RWPE1 (cell line): Measurements from ENCODE around the gene TRIM17.

Experiments used
- CTCF ChIA-PET: fragments of 350-600 bp; sonication (Branson Sonifier 250); formaldehyde crosslinking; extraction: SDS; loops from one replicate; lab custom pipeline; 2021; lab: Yijun Ruan, JAX
- POLR2A ChIA-PET: fragments of 400-600 bp; formaldehyde crosslinking; extraction: SDS; loops from one replicate; lab custom pipeline; 2020; ENCODE audit warnings: antibody characterized with exemption; ENCODE audit not compliant: low non-redundant PET; lab: Yijun Ruan, JAX
- DNase-seq: peaks from one replicate; pipeline ENCODE4 v3.0.0; 2012; ENCODE audit warnings: low spot score
- H3K27ac ChIP-seq: fragments of 450-650 bp; 2 replicates; pipeline ENCODE4 v1.5.1; 2017
- CTCF ChIP-seq: fragments of 450-650 bp; conservative IDR thresholded peaks from 2 replicates; pipeline ENCODE4 v1.5.1; 2017; ENCODE audit warnings: low read depth, mild to moderate bottlenecking

TRIM17 gene

DNA sequence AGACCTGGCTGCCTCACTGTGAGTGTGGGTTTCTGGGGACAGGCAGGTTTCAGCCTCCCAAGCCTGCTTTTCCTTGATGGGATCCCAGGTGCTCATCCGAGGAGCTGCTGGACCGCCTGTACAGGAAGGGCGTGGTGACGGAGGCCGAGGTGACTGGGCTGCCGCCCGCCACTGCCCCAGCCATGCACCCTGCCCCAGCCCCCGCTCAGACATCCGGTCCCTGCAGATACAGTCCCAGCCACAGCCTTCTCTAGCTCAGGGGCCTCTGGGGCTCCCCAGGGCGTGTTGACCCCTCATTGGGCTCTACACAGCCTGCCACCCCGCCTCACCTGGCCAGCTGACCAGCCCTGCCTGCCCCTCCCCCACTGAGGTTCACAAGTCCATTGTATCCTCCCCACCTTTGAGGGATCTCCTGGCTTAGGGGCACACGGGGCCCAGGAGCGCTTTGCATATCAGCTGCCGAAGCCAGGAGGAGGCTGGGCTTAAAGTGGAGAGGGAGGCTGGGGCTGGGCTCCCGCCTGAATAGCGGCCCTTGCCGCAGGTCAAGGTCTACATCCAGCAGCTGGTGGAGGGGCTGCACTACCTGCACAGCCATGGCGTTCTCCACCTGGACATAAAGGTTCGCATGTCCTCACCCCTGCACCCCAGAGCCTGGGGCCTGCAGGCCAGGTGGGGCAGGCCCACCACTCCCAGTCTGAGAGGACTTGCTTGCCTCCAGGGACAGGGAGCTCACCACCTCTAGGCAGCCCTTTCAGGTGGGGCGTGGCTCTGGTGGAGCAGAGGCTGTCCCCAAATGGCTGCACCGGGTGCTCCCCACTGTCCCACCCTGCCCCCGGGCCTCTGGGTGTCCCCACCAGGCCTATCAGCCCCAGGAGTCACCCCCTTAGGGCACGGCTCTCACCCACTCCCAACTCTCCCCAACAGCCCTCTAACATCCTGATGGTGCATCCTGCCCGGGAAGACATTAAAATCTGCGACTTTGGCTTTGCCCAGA lies 48.6 kb downstream of the TRIM17 start:
- no peak overlapping the region for H3K27ac ChIP-seq
- ChIA-PET CTCF (interaction anchor here (1.3 kb wide), 1 partner anchor 13 kb away, joined by 4 read pairs; no protein-coding TSS in a partner anchor), POLR2A (no interaction called here)
- TF ChIP-seq CTCF, result no peak
- no peak for DNase-seq

DNA sequence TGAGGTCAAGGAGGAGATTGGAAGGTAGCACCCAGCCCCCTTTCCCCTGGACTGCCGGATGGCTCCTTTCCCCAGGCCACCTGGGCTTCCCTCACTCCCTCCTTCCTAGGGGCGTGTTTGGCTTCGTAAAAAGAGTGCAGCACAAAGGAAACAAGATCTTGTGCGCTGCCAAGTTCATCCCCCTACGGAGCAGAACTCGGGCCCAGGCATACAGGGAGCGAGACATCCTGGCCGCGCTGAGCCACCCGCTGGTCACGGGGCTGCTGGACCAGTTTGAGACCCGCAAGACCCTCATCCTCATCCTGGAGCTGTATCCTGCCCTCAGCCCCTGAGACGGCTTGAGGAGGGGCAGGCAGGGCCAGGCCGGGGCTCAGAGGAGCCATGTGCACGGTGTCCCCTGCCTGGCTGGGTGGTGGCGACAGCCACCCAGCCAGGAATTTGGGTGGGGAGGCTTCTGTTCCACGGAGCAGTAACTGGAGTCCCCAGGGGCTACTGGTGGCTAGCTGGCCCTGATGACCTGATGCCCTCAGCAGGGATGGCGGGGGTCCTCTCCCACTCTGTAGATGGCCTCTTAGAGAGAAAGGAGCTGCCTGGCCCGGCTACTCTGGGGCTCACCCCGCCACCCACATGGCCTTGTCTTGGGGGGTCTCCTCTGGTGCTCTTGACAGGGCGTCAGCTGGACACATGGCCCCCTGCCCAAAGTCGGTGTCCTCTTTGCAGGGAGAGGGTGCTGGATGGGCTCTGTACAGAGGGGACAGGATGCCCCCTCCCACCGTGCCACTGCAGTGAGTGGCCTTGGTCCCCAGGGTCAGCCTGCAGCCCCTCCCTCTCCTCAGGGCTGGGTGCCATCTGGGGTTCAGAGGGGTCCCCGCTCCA lies 49.6 kb downstream of the TRIM17 start:
- ChIA-PET CTCF (interaction anchor here (0.6 to 1.3 kb wide), 2 partner anchors 12 to 15 kb away, joined by 3 to 4 read pairs; no protein-coding TSS in a partner anchor), POLR2A (no interaction called here)
- DNase-seq, result no peak
- TF ChIP-seq CTCF, result no peak
- no peak overlapping the region for H3K27ac ChIP-seq

GRCh38 chr1:228366062-228366865 lies 50.4 kb downstream of the TRIM17 start:
- CTCF ChIA-PET, result interaction anchor here (1.3 kb wide), 1 partner anchor 12 kb away, joined by 4 read pairs; no protein-coding TSS in a partner anchor
- no peak for TF ChIP-seq CTCF
- H3K27ac ChIP-seq, result no peak overlapping the region
- no peak for DNase-seq
- POLR2A ChIA-PET, result no interaction called here

DNA sequence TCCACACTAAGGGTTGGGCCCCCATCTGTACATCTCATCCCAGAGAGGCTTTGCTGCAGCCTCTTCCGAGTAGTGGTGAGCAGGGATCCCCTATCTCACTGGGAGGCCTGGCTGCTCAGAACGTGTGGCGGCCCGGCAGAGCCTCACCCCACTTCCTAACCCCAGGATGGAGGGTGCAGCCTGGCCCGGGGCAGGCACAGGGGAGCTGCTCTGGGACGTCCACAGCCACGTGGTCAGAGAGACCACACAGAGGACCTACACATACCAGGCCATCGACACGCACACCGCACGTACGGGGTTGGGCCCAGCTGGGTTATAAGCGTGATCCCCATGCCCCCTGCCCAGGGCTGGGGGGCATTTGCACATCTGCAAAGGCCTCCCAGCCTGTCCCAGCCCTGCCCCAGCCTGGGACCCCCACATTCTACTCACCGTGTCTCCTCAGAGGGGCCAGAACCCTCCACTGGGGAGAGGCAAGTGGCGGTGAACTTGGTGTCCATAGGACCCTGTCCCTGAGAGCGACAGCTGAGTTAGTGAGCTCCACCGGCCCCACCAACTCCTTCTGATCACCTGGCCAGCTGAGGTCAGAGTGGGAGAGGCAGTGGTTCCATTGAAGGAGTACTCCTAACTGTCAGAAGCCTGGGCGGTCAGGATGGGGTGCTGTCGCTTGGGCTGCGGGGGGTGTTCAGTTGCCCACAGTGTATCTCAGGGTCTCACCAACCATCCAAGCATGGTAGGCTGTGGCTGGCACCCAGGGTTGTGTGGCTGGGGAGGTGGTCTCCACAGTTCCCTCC lies 51.2 kb downstream of the TRIM17 start:
- CTCF ChIA-PET, result no interaction called here
- POLR2A ChIA-PET, result no interaction called here
- no peak for TF ChIP-seq CTCF
- DNase-seq, result no peak
- no peak overlapping the region for H3K27ac ChIP-seq

DNA sequence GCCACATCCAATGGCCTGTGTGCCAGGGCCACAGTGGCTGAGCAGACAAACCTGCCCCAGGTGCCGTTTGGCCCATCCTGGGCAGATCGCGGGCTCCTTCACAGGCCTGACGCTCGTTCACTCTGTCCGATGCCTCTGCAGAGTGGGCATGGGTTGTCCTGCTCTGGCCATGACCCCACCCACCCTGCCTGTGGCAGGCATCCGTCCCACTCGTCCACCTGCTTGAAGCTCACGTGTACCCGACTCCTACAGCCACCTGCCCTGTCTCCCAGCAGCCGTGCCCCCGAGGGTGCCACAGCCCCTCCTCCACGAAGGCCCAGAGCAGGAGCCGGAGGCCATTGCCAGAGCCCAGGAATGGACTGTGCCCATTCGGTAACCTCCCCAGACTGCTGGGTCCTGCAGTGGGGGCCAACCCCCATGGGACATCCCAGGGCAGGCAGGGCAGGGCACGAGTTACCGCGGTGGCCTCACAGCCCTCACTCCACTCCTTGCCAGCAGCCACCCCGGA lies 51.9 kb downstream of the TRIM17 start:
- no peak for DNase-seq
- CTCF ChIA-PET, result no interaction called here
- POLR2A ChIA-PET, result no interaction called here
- no peak overlapping the region for H3K27ac ChIP-seq
- no peak for TF ChIP-seq CTCF
